Measurements from ENCODE around the gene NAIF1. TPM values are rescaled to one million over a fixed set of nuclear protein-coding genes. Genes with fewer than 3 reads are reported as not detected.
"Not testable (repeated sequence)": the region's sequence is repeated elsewhere in the genome, so short reads cannot be mapped to it uniquely, and the experiment has no call there.

The NAIF1 gene
- total RNA-seq, 1 donor from 2014 or later, result 10.8 TPM

GRCh38 chr9:128047231-128047630 lies 19.9 kb downstream of the NAIF1 start:
- Mint-ChIP-seq H3K27me3 (peaks cover under 1% of the 10 kb centered on the region), H3K9me3 (ENCODE audit: low read depth) (no peaks in the 10 kb centered on the region), H3K4me1 (ENCODE audit: low read depth) (peaks cover 6% of the 10 kb centered on the region), H3K27ac (no peak overlapping the region), H3K4me3 (ENCODE audit: low read depth) (no peak overlapping the region), H3K36me3 (ENCODE audit: insufficient read depth) (no peaks in the 10 kb centered on the region)
- no peak for DNase-seq (ENCODE audit: low spot score, unreplicated experiment)
- TF ChIP-seq CTCF (IDR thresholded peaks at IDR 0.05; ENCODE audit: unreplicated experiment), result no peak

GRCh38 chr9:128045831-128046230 lies 21.3 kb downstream of the NAIF1 start:
- Mint-ChIP-seq H3K4me1 (ENCODE audit: low read depth) (peaks cover 8% of the 10 kb centered on the region), H3K36me3 (ENCODE audit: insufficient read depth) (no peaks in the 10 kb centered on the region), H3K9me3 (ENCODE audit: low read depth) (no peaks in the 10 kb centered on the region), H3K27ac (no peak overlapping the region), H3K4me3 (ENCODE audit: low read depth) (no peak overlapping the region), H3K27me3 (peaks cover 8% of the 10 kb centered on the region)
- TF ChIP-seq CTCF (IDR thresholded peaks at IDR 0.05; ENCODE audit: unreplicated experiment), result no peak
- no peak for DNase-seq (ENCODE audit: low spot score, unreplicated experiment)

- not testable (repeated sequence) for H3K4me3 Mint-ChIP-seq (ENCODE audit: low read depth)
These were observed 21.7 kb downstream of the NAIF1 start for GRCh38 chr9:128045409-128045808.

GRCh38 chr9:128043467-128043868 lies 23.7 kb downstream of the NAIF1 start:
- no peaks in the 10 kb centered on the region for H3K36me3 Mint-ChIP-seq (ENCODE audit: insufficient read depth)
- DNase-seq (ENCODE audit: low spot score, unreplicated experiment), result no peak
- no peak for TF ChIP-seq CTCF (IDR thresholded peaks at IDR 0.05; ENCODE audit: unreplicated experiment)
- H3K27ac Mint-ChIP-seq, result no peak overlapping the region
- H3K4me3 Mint-ChIP-seq (ENCODE audit: low read depth), result no peak overlapping the region
- H3K27me3 Mint-ChIP-seq, result peaks cover 8% of the 10 kb centered on the region
- no peaks in the 10 kb centered on the region for H3K9me3 Mint-ChIP-seq (ENCODE audit: low read depth)
- peaks cover 6% of the 10 kb centered on the region for H3K4me1 Mint-ChIP-seq (ENCODE audit: low read depth)

More at GRCh38 chr9:128045409-128045808, 21.7 kb downstream of the NAIF1 start:
- not testable (repeated sequence) for H3K9me3 Mint-ChIP-seq (ENCODE audit: low read depth); DNase-seq (ENCODE audit: low spot score, unreplicated experiment); H3K36me3 Mint-ChIP-seq (ENCODE audit: insufficient read depth); H3K4me1 Mint-ChIP-seq (ENCODE audit: low read depth); H3K27ac Mint-ChIP-seq; H3K27me3 Mint-ChIP-seq

- H3K4me1 Mint-ChIP-seq (ENCODE audit: low read depth), result peaks cover 6% of the 10 kb centered on the region
- peaks cover 8% of the 10 kb centered on the region for H3K27me3 Mint-ChIP-seq
- H3K36me3 Mint-ChIP-seq (ENCODE audit: insufficient read depth), result no peaks in the 10 kb centered on the region
- no peak for TF ChIP-seq CTCF (IDR thresholded peaks at IDR 0.05; ENCODE audit: unreplicated experiment)
- no peaks in the 10 kb centered on the region for H3K9me3 Mint-ChIP-seq (ENCODE audit: low read depth)
- no peak overlapping the region for H3K27ac Mint-ChIP-seq
- no peak overlapping the region for H3K4me3 Mint-ChIP-seq (ENCODE audit: low read depth)
- no peak for DNase-seq (ENCODE audit: low spot score, unreplicated experiment)
These were observed 25.1 kb downstream of the NAIF1 start for GRCh38 chr9:128042043-128042442.

- not testable (repeated sequence) for H3K9me3 Mint-ChIP-seq (ENCODE audit: low read depth); H3K36me3 Mint-ChIP-seq (ENCODE audit: insufficient read depth); H3K27ac Mint-ChIP-seq; H3K27me3 Mint-ChIP-seq; H3K4me3 Mint-ChIP-seq (ENCODE audit: low read depth); DNase-seq (ENCODE audit: low spot score, unreplicated experiment); H3K4me1 Mint-ChIP-seq (ENCODE audit: low read depth)
These were observed 26.3 kb downstream of the NAIF1 start for GRCh38 chr9:128040783-128041182.

GRCh38 chr9:128036522-128036921 lies 30.6 kb downstream of the NAIF1 start:
- H3K4me3 Mint-ChIP-seq (ENCODE audit: low read depth); H3K4me1 Mint-ChIP-seq (ENCODE audit: low read depth); H3K9me3 Mint-ChIP-seq (ENCODE audit: low read depth); H3K27me3 Mint-ChIP-seq; DNase-seq (ENCODE audit: low spot score, unreplicated experiment); H3K27ac Mint-ChIP-seq; H3K36me3 Mint-ChIP-seq (ENCODE audit: insufficient read depth): not testable (repeated sequence)
